Tibial nerve (tissue), 4 donors: Measurements from ENCODE around the gene MAG. TPM values are rescaled to one million over a fixed set of nuclear protein-coding genes. Genes with fewer than 3 reads are reported as not detected.

Experiments used
- DNase-seq, 2 donors: peaks; one replicate each; pipeline ENCODE4 v3.0.0-alpha.2; 2019; ENCODE audit warnings: low spot score in 2 of 2
- H3K27ac ChIP-seq, 4 donors: fragments of 200-600 bp; sonication (generic) in 3 of 4; one replicate each; pipeline ENCODE4 v1.5.1; 2017 to 2019; ENCODE audit warnings: mild to moderate bottlenecking in 1 of 4
- H3K27me3 ChIP-seq, 2 donors: fragments of 200-600 bp; sonication (generic) in 1 of 2; one replicate each; pipeline versions ENCODE4 v1.5.1 to v1.6.0; 2017 to 2019
- H3K36me3 ChIP-seq, 3 donors: fragments of 200-600 bp; sonication (generic); one replicate each; pipeline ENCODE4 v1.5.1; 2018 to 2019
- H3K4me1 ChIP-seq, 4 donors: fragments of 200-600 bp; sonication (generic) in 3 of 4; one replicate each; pipeline ENCODE4 v1.5.1; 2017 to 2019
- H3K4me3 ChIP-seq, 4 donors: fragments of 200-600 bp; sonication (generic) in 3 of 4; one replicate each; pipeline ENCODE4 v1.5.1; 2017 to 2019; ENCODE audit warnings: mild to moderate bottlenecking in 1 of 4, moderate library complexity in 1 of 4
- H3K9me3 ChIP-seq, 4 donors: fragments of 200-600 bp; sonication (generic) in 3 of 4; one replicate each; pipeline ENCODE4 v1.5.1; 2017 to 2019
- CTCF ChIP-seq, 5 experiments: fragments of 200-600 bp in 3 of 5; fragments of 450-650 bp in 2 of 5; sonication (generic) in 3 of 5; IDR thresholded peaks; one replicate each; pipeline ENCODE4 v1.5.1; 2016 to 2019; ENCODE audit warnings: antibody characterized with exemption in 5 of 5, mild to moderate bottlenecking in 3 of 5, moderate library complexity in 2 of 5
- EP300 ChIP-seq, 2 donors: sonication (generic); formaldehyde crosslinking; IDR thresholded peaks; one replicate each; pipeline ENCODE4 v1.6.1; 2017; ENCODE audit warnings: antibody characterized with exemption in 2 of 2, mild to moderate bottlenecking in 1 of 2
- POLR2A ChIP-seq, 2 donors: fragments of 450-650 bp; IDR thresholded peaks; one replicate each; pipeline ENCODE4 v1.6.1; 2017; ENCODE audit warnings: antibody characterized with exemption in 2 of 2, mild to moderate bottlenecking in 2 of 2, moderate library complexity in 2 of 2
- WGBS, 2 donors: methylation state at CpG; one replicate each; pipeline ENCODE4 v1.1.5; 2018; 5-methylcytosine and 5-hydroxymethylcytosine counted together
- total RNA-seq, 4 donors: library from RNA; depleted of rRNA; stranded (reverse); fragments of >200 nt; gene quantifications; one replicate each; pipeline ENCODE4 v1.1.0, GENCODE V29; 2016

The MAG gene
- total RNA-seq, 4 donors from 2014 or later = 31.8 to 49.6 (median 38.4) TPM

- no peaks in the 10 kb centered on the region for H3K36me3 ChIP-seq
- H3K4me1 ChIP-seq = peaks cover 0 to 9% (median 2%) of the 10 kb centered on the region in 4 donors
- no peak overlapping the region for H3K27ac ChIP-seq
- H3K9me3 ChIP-seq = peaks cover 0 to 4% (median 0%) of the 10 kb centered on the region in 4 donors
- H3K4me3 ChIP-seq = no peak overlapping the region
- 92 to 93% methylated on average over 9 of the region's 9 CpGs for WGBS, 2 donors
- TF ChIP-seq CTCF (IDR thresholded peaks at IDR 0.05) = no peak
- TF ChIP-seq POLR2A (IDR thresholded peaks at IDR 0.05) = no peak
- TF ChIP-seq EP300 (IDR thresholded peaks at IDR 0.05) = no peak
- no peaks in the 10 kb centered on the region for H3K27me3 ChIP-seq
- no peak for DNase-seq
Measured at GRCh38 chr19:35322014-35322413, 30.1 kb downstream of the MAG start.

- no peaks in the 10 kb centered on the region for H3K27me3 ChIP-seq
- H3K27ac ChIP-seq = no peak overlapping the region
- WGBS, 2 donors = 71 to 75% methylated on average over 4 of the region's 4 CpGs
- no peaks in the 10 kb centered on the region for H3K9me3 ChIP-seq
- no peaks in the 10 kb centered on the region for H3K36me3 ChIP-seq
- no peaks in the 10 kb centered on the region for H3K4me1 ChIP-seq
- TF ChIP-seq CTCF (IDR thresholded peaks at IDR 0.05) (no peak), EP300 (IDR thresholded peaks at IDR 0.05) (no peak), POLR2A (IDR thresholded peaks at IDR 0.05) (no peak)
- no peak for DNase-seq
- no peak overlapping the region for H3K4me3 ChIP-seq
Measured at GRCh38 chr19:35327642-35328041, 35.7 kb downstream of the MAG start.

GRCh38 chr19:35328851-35329285 lies 36.9 kb downstream of the MAG start, which contains the start of gene CD22:
Gene CD22, plus strand, starts transcription at chr19:35329187. Its CDS starts 2,854 bp downstream, at chr19:35332041.
- Histone ChIP-seq H3K27ac (peak within 1 kb of the TSS in 1 of 4 donors; percentile 65), H3K9me3 (no peaks in the 10 kb centered on the region), H3K4me3 (peak within 1 kb of the TSS in 1 of 4 donors; percentile 36), H3K27me3 (no peaks in the 10 kb centered on the region), H3K4me1 (no peaks in the 10 kb centered on the region), H3K36me3 (no peaks in the 10 kb centered on the region)
- no peak for DNase-seq
- TF ChIP-seq CTCF (IDR thresholded peaks at IDR 0.05) (no peak), EP300 (IDR thresholded peaks at IDR 0.05) (no peak), POLR2A (IDR thresholded peaks at IDR 0.05) (no peak)
- 82 to 83% methylated on average over 12 of the region's 12 CpGs for WGBS, 2 donors

GRCh38 chr19:35329323-35329722 lies 37.4 kb downstream of the MAG start:
- H3K4me3 ChIP-seq = peak overlapping the region in 1 of 4 donors; percentile 36
- H3K27me3 ChIP-seq = no peaks in the 10 kb centered on the region
- no peaks in the 10 kb centered on the region for H3K36me3 ChIP-seq
- TF ChIP-seq POLR2A (IDR thresholded peaks at IDR 0.05) (no peak), EP300 (IDR thresholded peaks at IDR 0.05) (no peak), CTCF (IDR thresholded peaks at IDR 0.05) (no peak)
- peak overlapping the region in 1 of 4 donors; percentile 65 for H3K27ac ChIP-seq
- H3K9me3 ChIP-seq = no peaks in the 10 kb centered on the region
- DNase-seq = no peak
- H3K4me1 ChIP-seq = no peaks in the 10 kb centered on the region
- WGBS, 2 donors = 62 to 85% methylated on average over 1 to 4 of the region's 4 CpGs

- Histone ChIP-seq H3K27ac (peak overlapping the region in 1 of 4 donors; percentile 46), H3K9me3 (no peaks in the 10 kb centered on the region), H3K36me3 (no peaks in the 10 kb centered on the region), H3K4me1 (no peaks in the 10 kb centered on the region), H3K4me3 (no peak overlapping the region), H3K27me3 (no peaks in the 10 kb centered on the region)
- whole genome bisulfite sequencing, 2 donors = 74% methylated on average over 7 of the region's 7 CpGs
- TF ChIP-seq EP300 (IDR thresholded peaks at IDR 0.05) = no peak
- DNase-seq = no peak
Measured at GRCh38 chr19:35330475-35330874, 38.5 kb downstream of the MAG start.
